ENCODE results near the gene UBE2D2.

UBE2D2 gene

GRCh38 chr5:139653616-139654015, 92.5 kb downstream of the UBE2D2 start:
- no peak for TF ChIP-seq CTCF (IDR thresholded peaks at IDR 0.05; ENCODE audit: unreplicated experiment in 3 of 3)
- peak overlapping the region; percentile 79 to 98 (median 83) for H3K4me3 Mint-ChIP-seq
- H3K9me3 Mint-ChIP-seq = no peaks in the 10 kb centered on the region
- H3K4me1 Mint-ChIP-seq = peaks cover 66% of the 10 kb centered on the region
- peak overlapping the region; percentile 93 to 96 (median 95) for H3K27ac Mint-ChIP-seq
- H3K27me3 Mint-ChIP-seq (ENCODE audit: low read depth) = no peaks in the 10 kb centered on the region
- H3K36me3 Mint-ChIP-seq (ENCODE audit: low read depth) = peaks cover 4% of the 10 kb centered on the region

GRCh38 chr5:139654464-139654863, 93.3 kb downstream of the UBE2D2 start:
- Mint-ChIP-seq H3K36me3 (ENCODE audit: low read depth) (peaks cover 4% of the 10 kb centered on the region), H3K27me3 (ENCODE audit: low read depth) (no peaks in the 10 kb centered on the region)
- no peak for TF ChIP-seq CTCF (IDR thresholded peaks at IDR 0.05; ENCODE audit: unreplicated experiment in 3 of 3)

GRCh38 chr5:139654871-139655491, 93.8 kb downstream of the UBE2D2 start:
- no peaks in the 10 kb centered on the region for H3K27me3 Mint-ChIP-seq (ENCODE audit: low read depth)
- no peak for TF ChIP-seq CTCF (IDR thresholded peaks at IDR 0.05; ENCODE audit: unreplicated experiment in 3 of 3)
- H3K36me3 Mint-ChIP-seq (ENCODE audit: low read depth) = no peaks in the 10 kb centered on the region
- no peaks in the 10 kb centered on the region for H3K9me3 Mint-ChIP-seq
- peak overlapping the region; percentile 93 to 96 (median 95) for H3K27ac Mint-ChIP-seq
- peaks cover 76% of the 10 kb centered on the region for H3K4me1 Mint-ChIP-seq
- H3K4me3 Mint-ChIP-seq = peak overlapping the region; percentile 79 to 98 (median 83)

More at GRCh38 chr5:139654464-139654863, 93.3 kb downstream of the UBE2D2 start:
- Mint-ChIP-seq H3K27ac (peak overlapping the region; percentile 93 to 96 (median 95)), H3K9me3 (no peaks in the 10 kb centered on the region), H3K4me3 (peak overlapping the region; percentile 79 to 98 (median 83)), H3K4me1 (peaks cover 73% of the 10 kb centered on the region)

- H3K27me3 Mint-ChIP-seq (ENCODE audit: low read depth) = no peaks in the 10 kb centered on the region
- H3K4me3 Mint-ChIP-seq = peak overlapping the region; percentile 79 to 98 (median 83)
- no peak for TF ChIP-seq CTCF (IDR thresholded peaks at IDR 0.05; ENCODE audit: unreplicated experiment in 3 of 3)
- peak overlapping the region; percentile 93 to 96 (median 95) for H3K27ac Mint-ChIP-seq
- peaks cover 79% of the 10 kb centered on the region for H3K4me1 Mint-ChIP-seq
- no peaks in the 10 kb centered on the region for H3K9me3 Mint-ChIP-seq
- H3K36me3 Mint-ChIP-seq (ENCODE audit: low read depth) = no peaks in the 10 kb centered on the region
Measured at GRCh38 chr5:139655727-139656271, 94.7 kb downstream of the UBE2D2 start.

GRCh38 chr5:139657363-139658321, 96.5 kb downstream of the UBE2D2 start:
- peak overlapping the region; percentile 5 to 70 (median 57) for H3K4me3 Mint-ChIP-seq
- no peaks in the 10 kb centered on the region for H3K36me3 Mint-ChIP-seq (ENCODE audit: low read depth)
- no peak for TF ChIP-seq CTCF (IDR thresholded peaks at IDR 0.05; ENCODE audit: unreplicated experiment in 3 of 3)
- H3K27me3 Mint-ChIP-seq (ENCODE audit: low read depth) = no peaks in the 10 kb centered on the region
- H3K27ac Mint-ChIP-seq = peak overlapping the region; percentile 82 to 97 (median 95)
- H3K9me3 Mint-ChIP-seq = no peaks in the 10 kb centered on the region
- peaks cover 80% of the 10 kb centered on the region for H3K4me1 Mint-ChIP-seq
